PC-3 (cell line): ENCODE results near the gene HSF2. TPM values are rescaled to one million over a fixed set of nuclear protein-coding genes. Genes with fewer than 3 reads are reported as not detected.

Source experiments
- ATAC-seq: fragments of 200-7000 bp; cut with Tn5 transposase; 2 replicates; pipeline ENCODE4 v1.9.1; 2020; ENCODE audit warnings: mild to moderate bottlenecking, moderate library complexity
- BruUV-seq: library from RNA; stranded (reverse); fragments of 400-500 nt; replicated peaks from 2 replicates; lab custom pipeline; 2021; lab: Mats Ljungman, UMichigan
- CTCF ChIA-PET: fragments of 300-600 bp; sonication (Branson Sonifier 250); formaldehyde crosslinking; loops from one replicate; lab custom pipeline; 2022; ENCODE audit warnings: antibody characterized with exemption; lab: Charles Lee
- POLR2A ChIA-PET: fragments of 300-600 bp; sonication (Branson Sonifier 250); formaldehyde crosslinking; loops from one replicate; lab custom pipeline; 2022; ENCODE audit warnings: antibody characterized with exemption; ENCODE audit not compliant: unreplicated experiment; lab: Charles Lee
- DNase-seq: peaks from one replicate; pipeline ENCODE4 v3.0.0-alpha.2; 2015
- H2AFZ ChIP-seq: fragments of 300-600 bp; sonication (generic); 2 replicates; pipeline ENCODE4 v1.6.0; 2016; ENCODE audit warnings: antibody characterized with exemption, low read length
- H3F3A ChIP-seq: fragments of 300-600 bp; sonication (generic); one replicate; pipeline ENCODE4 v1.6.0; 2017; ENCODE audit warnings: antibody characterized with exemption, low read length, control low read depth, mild to moderate bottlenecking; ENCODE audit not compliant: unreplicated experiment
- H3K27ac ChIP-seq: fragments of 300-600 bp; sonication (generic); 2 replicates; pipeline ENCODE4 v1.5.1; 2016; ENCODE audit warnings: mild to moderate bottlenecking, low read length
- H3K27me3 ChIP-seq: fragments of 300-600 bp; sonication (generic); 2 replicates; pipeline ENCODE4 v1.6.1; 2016; ENCODE audit warnings: low read length, mixed read lengths
- H3K36me3 ChIP-seq: fragments of 300-600 bp; sonication (generic); 2 replicates; pipeline ENCODE4 v1.6.1; 2016; ENCODE audit warnings: low read depth, mixed run types, low read length, mixed read lengths
- H3K4me1 ChIP-seq: fragments of 300-600 bp; sonication (generic); 2 replicates; pipeline ENCODE4 v1.5.1; 2016; ENCODE audit warnings: low read length; ENCODE audit not compliant: insufficient read depth
- H3K4me2 ChIP-seq: fragments of 300-600 bp; sonication (generic); 2 replicates; pipeline ENCODE4 v1.6.0; 2016; ENCODE audit warnings: low read length
- H3K4me3 ChIP-seq: fragments of 300-600 bp; sonication (generic); 2 replicates; pipeline ENCODE4 v1.5.1; 2016; ENCODE audit warnings: mild to moderate bottlenecking, low read length, mixed read lengths
- H3K79me2 ChIP-seq: fragments of 300-600 bp; sonication (generic); 2 replicates; pipeline ENCODE4 v1.6.1; 2017; ENCODE audit warnings: low read length, mixed read lengths
- H3K9ac ChIP-seq: fragments of 300-600 bp; sonication (generic); 2 replicates; pipeline ENCODE4 v1.6.0; 2016; ENCODE audit warnings: mild to moderate bottlenecking, low read length
- H3K9me2 ChIP-seq: fragments of 300-600 bp; sonication (generic); replicated peaks from 2 replicates; pipeline ENCODE4 v1.6.1; 2016; ENCODE audit warnings: mixed run types, low read length, mixed read lengths
- H3K9me3 ChIP-seq: fragments of 300-600 bp; sonication (generic); 2 replicates; pipeline ENCODE4 v1.6.1; 2016; ENCODE audit warnings: low read length, mixed read lengths
- H4K20me1 ChIP-seq: fragments of 300-600 bp; sonication (generic); 2 replicates; pipeline ENCODE4 v1.6.1; 2016; ENCODE audit warnings: low read length, mixed read lengths
- CTCF ChIP-seq: fragments of 300-600 bp; sonication (generic); conservative IDR thresholded peaks from 2 replicates; pipeline ENCODE4 v1.5.1; 2017; ENCODE audit warnings: antibody characterized with exemption, low read depth, mild to moderate bottlenecking, low read length
- EZH2 ChIP-seq: fragments of 300-600 bp; sonication (generic); IDR thresholded peaks from one replicate; pipeline ENCODE4 v1.6.1; 2017; ENCODE audit warnings: antibody characterized with exemption, mild to moderate bottlenecking, low read length; ENCODE audit not compliant: unreplicated experiment
- EZH2phosphoT487 ChIP-seq: fragments of 300-600 bp; sonication (generic); IDR thresholded peaks from 2 replicates; pipeline ENCODE4 v1.6.1; 2018; ENCODE audit warnings: mild to moderate bottlenecking, antibody characterized with exemption, low read length, borderline replicate concordance
- intact Hi-C: fragments of 100-400 bp; cut with micrococcal nuclease; formaldehyde crosslinking; loops from 2 replicates; pipeline ENCODE4 v1.9.0; 2023
- total RNA-seq: library from RNA; depleted of rRNA; stranded (reverse); fragments of >200 nt; gene quantifications from 2 replicates; pipeline ENCODE4 v1.2.3, GENCODE V29; 2014

Gene HSF2
- total RNA-seq, 1 experiment from 2014 or later, result 7.3 TPM

- Histone ChIP-seq H2AFZ (no peak overlapping the region), H3K9me3 (no peaks in the 10 kb centered on the region), H3K9me2 (no peaks in the 10 kb centered on the region), H3F3A (no peaks in the 10 kb centered on the region), H3K4me1 (no peaks in the 10 kb centered on the region), H3K4me2 (no peak overlapping the region), H3K27ac (no peak overlapping the region), H3K79me2 (no peaks in the 10 kb centered on the region), H3K9ac (no peak overlapping the region), H3K27me3 (no peaks in the 10 kb centered on the region), H4K20me1 (no peaks in the 10 kb centered on the region), H3K4me3 (no peak overlapping the region), H3K36me3 (no peaks in the 10 kb centered on the region; the same call in 1 of the 2 replicates)
- TF ChIP-seq EZH2 (no peak), EZH2phosphoT487 (no peak), CTCF (no peak)
- BruUV-seq, result no TSS peak
- CTCF ChIA-PET, result no interaction called here
- no peak for DNase-seq
- POLR2A ChIA-PET, result no interaction called here
- intact Hi-C loops, result no loop called here
- no peak for ATAC-seq
These were observed 22.6 kb downstream of the HSF2 start for GRCh38 chr6:122422003-122422402.

DNA sequence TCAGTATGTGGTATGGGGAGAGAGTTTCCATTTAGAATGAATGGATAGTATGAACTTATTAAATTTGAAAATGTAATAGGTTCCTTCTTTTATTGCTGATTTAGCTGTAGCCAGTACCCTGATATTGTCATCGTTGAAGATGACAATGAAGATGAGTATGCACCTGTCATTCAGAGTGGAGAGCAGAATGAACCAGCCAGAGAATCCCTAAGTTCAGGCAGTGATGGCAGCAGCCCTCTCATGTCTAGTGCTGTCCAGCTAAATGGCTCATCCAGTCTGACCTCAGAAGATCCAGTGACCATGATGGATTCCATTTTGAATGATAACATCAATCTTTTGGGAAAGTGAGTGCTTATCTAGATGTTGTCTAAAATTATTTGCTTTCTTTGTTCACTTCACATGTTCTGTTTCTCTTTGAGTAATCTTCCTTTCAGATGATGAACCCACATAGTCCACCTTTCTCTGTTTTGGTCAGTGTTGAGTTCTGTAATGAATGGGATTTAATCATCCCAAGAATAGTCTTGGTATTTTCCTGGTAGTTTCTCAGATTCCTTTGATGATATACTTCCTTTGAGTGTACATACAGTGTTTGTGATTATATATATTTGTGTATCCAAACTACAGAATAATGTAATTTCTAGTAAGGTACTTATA, 23.3 kb downstream of the HSF2 start:
- H2AFZ ChIP-seq, result no peak overlapping the region
- H3F3A ChIP-seq, result no peaks in the 10 kb centered on the region
- H3K4me2 ChIP-seq, result no peak overlapping the region
- no peak overlapping the region for H3K27ac ChIP-seq
- no peaks in the 10 kb centered on the region for H3K27me3 ChIP-seq
- no peak for TF ChIP-seq CTCF
- TF ChIP-seq EZH2, result no peak
- TF ChIP-seq EZH2phosphoT487, result no peak
- H3K36me3 ChIP-seq, result no peaks in the 10 kb centered on the region; the same call in 1 of the 2 replicates
- H3K4me3 ChIP-seq, result no peak overlapping the region
- H3K9ac ChIP-seq, result no peak overlapping the region
- ChIA-PET POLR2A (no interaction called here), CTCF (no interaction called here)
- no peaks in the 10 kb centered on the region for H3K9me2 ChIP-seq
- ATAC-seq, result no peak
- H3K9me3 ChIP-seq, result no peaks in the 10 kb centered on the region
- no peaks in the 10 kb centered on the region for H4K20me1 ChIP-seq
- DNase-seq, result no peak
- intact Hi-C loops, result no loop called here
- BruUV-seq, result no TSS peak
- H3K79me2 ChIP-seq, result no peaks in the 10 kb centered on the region
- H3K4me1 ChIP-seq, result no peaks in the 10 kb centered on the region

- Histone ChIP-seq H3K27ac (no peak overlapping the region), H3K9me3 (no peaks in the 10 kb centered on the region), H3K4me1 (no peaks in the 10 kb centered on the region), H3K4me2 (no peak overlapping the region), H3F3A (no peaks in the 10 kb centered on the region), H4K20me1 (no peaks in the 10 kb centered on the region), H3K79me2 (no peaks in the 10 kb centered on the region), H3K27me3 (no peaks in the 10 kb centered on the region), H3K4me3 (no peak overlapping the region), H3K9ac (no peak overlapping the region), H3K36me3 (no peaks in the 10 kb centered on the region; the same call in 1 of the 2 replicates), H3K9me2 (no peaks in the 10 kb centered on the region), H2AFZ (no peak overlapping the region)
- no TSS peak for BruUV-seq
- ChIA-PET CTCF (no interaction called here), POLR2A (no interaction called here)
- no peak for DNase-seq
- intact Hi-C loops, result no loop called here
- TF ChIP-seq EZH2phosphoT487 (no peak), CTCF (no peak), EZH2 (no peak)
- no peak for ATAC-seq
These were observed 24.3 kb downstream of the HSF2 start for GRCh38 chr6:122423734-122424133.
